ENCODE results near the gene GRIK3.

GRCh38 chr1:36847186-36847585, 187.1 kb downstream of the GRIK3 start:
- TF ChIP-seq, protein P1, sequence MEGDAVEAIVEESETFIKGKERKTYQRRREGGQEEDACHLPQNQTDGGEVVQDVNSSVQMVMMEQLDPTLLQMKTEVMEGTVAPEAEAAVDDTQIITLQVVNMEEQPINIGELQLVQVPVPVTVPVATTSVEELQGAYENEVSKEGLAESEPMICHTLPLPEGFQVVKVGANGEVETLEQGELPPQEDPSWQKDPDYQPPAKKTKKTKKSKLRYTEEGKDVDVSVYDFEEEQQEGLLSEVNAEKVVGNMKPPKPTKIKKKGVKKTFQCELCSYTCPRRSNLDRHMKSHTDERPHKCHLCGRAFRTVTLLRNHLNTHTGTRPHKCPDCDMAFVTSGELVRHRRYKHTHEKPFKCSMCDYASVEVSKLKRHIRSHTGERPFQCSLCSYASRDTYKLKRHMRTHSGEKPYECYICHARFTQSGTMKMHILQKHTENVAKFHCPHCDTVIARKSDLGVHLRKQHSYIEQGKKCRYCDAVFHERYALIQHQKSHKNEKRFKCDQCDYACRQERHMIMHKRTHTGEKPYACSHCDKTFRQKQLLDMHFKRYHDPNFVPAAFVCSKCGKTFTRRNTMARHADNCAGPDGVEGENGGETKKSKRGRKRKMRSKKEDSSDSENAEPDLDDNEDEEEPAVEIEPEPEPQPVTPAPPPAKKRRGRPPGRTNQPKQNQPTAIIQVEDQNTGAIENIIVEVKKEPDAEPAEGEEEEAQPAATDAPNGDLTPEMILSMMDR (IDR thresholded peaks at IDR 0.05; ENCODE audit: low read depth, low read length, poor library complexity, severe bottlenecking) = no peak
- no peak for TF ChIP-seq EZH2phosphoT487 (IDR thresholded peaks at IDR 0.05; ENCODE audit: borderline replicate concordance, low read length)

All from DOHH2 (cell line).